ENCODE data around the gene C3orf33.

Gene C3orf33

DNA sequence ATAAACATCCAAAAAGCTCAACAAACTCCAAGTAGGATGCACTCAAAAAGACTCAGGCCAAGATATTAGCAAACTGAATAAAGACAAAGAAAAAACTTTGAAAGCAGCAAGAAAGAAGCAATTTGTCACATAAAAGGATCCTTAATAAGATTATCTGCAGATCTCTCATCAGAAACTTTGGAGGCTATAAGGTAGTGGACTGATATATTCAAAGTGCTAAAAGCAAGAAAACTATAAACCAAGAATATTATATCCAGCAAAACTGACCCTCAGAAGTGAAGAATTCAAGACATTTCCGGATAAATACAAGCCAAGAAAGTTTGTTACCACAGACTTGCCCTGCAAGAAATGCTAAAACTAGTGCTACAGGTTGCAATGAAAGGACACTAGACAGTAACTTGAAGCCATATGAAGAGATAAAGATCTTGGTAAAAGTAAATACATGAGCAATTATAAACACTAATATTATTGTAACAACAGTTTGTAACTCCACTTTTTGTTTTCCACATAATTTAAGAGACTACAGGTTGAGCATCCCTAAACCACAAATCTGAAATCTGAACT lies 23.6 kb downstream of the C3orf33 start:
- no peak for DNase-seq

- DNase-seq = no peak
These were observed 25.8 kb downstream of the C3orf33 start for GRCh38 chr3:155780291-155780690.

DNA sequence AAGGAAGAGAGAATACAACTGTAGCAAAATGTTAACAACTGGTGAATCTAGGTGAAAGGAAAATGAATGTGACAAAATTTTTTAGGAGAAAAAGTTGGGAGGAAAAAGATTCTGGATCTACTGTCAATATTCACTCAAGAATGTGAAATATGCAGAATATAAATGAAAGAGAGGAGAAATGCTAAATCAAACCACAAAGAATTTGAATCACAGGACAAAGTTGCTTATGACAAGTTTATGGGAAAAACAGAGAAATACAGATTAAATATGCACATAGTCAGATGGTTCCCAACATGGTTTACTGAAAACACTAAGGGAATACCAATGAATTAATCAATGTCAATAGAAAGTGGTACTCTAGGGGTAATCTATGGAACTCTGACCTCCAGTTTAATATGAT lies 27.6 kb downstream of the C3orf33 start:
- no peak for DNase-seq

DNA sequence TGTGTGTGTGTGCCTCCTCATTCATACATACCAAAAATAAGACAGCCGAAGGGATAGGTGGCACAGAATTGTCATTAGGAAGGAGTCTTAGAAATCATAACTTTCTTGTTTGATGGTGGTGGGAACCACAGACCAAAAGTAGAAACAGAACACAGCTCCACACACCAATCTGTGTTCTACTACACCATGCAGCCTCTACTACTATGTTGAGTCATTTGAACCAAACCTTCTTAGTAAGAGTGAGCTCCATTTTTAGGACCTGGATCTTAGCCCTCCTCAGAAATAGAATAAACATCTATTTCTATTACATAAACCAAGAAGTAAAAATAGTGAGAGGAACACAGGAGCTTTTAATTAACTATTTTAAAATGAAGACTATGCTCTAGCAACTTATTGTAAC lies 33.3 kb downstream of the C3orf33 start:
- no peak for DNase-seq

DNA sequence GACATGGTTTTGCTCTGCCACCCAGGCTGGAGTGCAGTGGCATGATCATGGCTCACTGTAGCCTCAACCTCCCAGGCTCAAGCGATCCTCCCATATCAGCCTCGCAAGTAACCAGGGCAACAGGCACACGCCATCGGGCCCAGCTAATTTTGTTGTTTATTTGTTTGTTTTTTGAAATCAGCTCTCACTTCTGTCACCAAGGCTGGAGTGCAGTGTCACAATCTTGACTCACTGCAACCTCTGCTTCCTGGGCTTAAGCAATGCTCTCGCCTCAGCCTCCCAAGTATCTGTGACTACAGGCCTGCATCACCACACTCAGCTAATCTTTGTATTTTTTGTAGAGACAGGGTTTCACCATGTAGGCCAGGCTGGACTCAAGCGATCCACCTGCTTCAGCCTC lies 35.0 kb downstream of the C3orf33 start:
- DNase-seq = no peak

DNA sequence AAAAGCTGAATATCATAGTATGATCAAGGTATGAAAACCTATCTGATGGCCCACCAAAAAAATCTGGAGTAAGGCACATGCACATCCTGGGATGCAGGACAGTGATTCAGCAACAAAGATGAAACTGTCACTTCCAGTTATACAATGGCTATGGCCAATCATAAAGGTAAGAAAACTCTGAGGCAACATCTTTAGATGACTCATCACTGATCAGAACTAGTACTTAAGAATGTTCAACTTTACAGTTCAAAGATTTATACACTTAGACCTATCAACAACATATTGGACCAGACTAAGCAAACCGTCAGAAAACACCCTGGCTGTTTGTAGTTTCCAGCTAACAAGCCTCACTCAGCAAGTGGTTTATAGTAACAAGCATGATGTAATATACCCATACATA lies 39.9 kb downstream of the C3orf33 start:
- no peak for DNase-seq

DNA sequence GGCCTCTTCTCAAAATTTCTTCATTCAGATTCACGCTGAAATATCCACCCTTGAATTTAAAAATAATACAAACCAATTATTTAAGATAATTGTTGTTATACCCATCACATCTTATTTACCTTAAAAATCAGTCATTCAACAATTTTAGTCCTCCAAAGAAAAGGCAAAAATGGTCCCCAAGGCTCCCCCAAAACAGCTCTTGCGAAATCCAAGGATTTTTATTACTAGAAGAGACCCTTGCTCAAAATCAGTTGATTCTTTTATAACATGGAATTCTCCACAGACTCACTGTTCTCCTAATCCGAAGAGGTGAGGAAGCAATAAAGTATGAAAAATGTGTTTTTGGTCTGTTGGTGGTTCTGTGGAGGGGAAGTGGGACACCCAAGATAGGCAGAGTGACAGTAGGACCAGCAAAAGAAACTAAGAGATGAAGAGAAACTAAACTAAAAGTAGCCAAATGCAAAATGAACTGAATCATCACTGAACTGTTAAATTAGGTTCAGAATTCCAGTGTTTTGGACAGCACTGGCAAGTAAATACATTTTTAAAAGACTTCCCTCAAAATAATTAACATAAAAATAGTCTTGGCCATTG lies 42.1 kb downstream of the C3orf33 start:
- no peak for DNase-seq

- DNase-seq = no peak
These were observed 45.4 kb downstream of the C3orf33 start for GRCh38 chr3:155760653-155761052.

DNA sequence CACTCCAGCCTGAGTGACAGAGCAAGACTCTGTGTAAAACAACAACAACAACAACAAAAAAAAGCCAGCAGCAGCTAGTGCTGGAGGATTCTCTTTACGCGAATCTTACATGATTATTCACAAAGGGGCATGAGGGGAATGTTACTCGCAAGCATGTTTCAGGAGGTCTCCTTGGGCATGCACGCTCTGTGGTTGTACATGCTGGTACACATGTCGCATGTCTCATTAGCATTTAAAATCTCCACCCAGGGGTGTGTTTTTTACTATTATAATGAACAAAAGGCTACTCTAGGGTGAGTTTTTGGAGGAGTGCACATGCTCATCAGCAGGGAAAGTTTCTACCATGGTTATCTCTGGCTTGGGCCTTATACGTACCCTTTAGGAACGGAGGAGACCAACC lies 48.5 kb downstream of the C3orf33 start:
- no peak for DNase-seq

DNA sequence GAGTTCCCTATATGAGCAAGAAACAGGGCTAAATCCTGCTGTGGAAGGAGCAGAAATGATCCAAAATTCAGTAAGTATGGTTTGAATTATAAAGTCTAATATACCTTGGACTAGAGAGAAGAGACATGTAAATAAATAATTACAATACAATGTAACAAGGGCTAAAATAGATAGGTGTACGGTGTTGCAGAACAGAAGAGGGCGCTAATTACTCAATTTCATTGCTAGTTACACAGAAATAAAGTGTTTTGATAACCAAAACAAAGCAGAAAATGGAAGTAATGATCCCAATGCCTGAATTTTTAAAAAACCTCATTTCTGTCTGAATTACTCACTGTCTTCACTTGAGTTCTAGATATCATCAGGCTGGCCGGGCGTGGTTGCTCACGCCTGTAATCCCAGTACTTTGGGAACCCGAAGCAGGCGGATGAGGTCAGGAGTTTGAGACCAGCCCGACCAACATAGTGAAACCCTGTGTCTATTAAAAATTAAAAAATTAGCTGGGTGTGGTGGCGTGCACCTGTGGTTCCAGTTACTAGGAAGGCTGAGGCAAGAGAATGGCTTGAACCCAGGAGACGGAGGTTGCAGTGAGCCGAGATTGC lies 52.9 kb downstream of the C3orf33 start:
- no peak for DNase-seq

DNA sequence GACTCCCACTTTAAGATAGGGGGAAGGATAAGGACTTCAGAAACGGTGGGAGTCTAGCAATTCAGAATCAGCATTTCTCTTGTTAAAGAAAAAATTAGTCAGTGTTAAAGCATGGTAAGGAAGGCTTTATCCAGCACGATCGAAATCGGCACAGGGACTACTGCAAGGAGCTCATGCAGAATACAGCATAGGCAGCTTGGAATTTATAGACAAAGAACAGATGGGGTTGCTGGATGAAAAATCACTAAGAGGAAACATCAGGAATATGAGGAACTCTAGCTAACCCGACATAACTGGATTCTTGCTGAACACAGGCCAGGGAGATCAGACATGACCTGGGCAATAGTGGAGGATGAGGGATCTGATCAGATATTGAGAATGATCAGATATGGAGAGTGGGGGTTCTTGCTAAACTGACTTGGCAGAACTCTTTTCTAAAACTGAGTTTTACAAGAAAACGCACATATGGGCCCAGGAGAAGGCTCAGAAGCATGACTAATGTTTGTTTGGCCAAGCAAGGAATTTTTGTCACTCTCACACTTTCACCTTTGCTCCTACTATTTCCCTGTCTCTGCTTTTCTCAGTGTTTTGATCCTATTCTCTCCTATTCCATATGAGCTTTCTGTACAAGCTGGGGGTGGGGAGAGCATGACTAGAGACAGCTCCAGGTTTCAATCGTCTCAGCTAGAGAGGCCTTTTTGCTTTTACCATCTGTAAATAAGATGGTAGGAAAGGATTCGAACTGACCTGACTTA lies 57.3 kb downstream of the C3orf33 start:
- no peak for DNase-seq

DNA sequence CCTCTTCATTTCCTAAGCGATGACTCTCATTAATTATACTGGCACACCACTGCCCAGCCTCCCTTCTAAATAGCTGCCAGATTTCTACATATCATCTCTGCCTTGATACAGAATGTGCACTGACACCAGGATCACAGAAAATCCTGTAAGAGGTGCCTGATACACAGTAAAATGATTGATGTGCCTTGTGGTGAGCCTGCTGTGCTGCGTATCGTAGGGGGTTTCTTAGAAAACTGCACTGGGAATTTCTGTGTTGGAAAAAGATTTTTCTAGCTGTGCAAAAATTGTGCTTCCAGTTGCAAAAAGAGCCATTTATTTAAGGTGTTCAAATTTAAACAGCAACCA lies 58.2 kb downstream of the C3orf33 start:
- no peak for DNase-seq

DNA sequence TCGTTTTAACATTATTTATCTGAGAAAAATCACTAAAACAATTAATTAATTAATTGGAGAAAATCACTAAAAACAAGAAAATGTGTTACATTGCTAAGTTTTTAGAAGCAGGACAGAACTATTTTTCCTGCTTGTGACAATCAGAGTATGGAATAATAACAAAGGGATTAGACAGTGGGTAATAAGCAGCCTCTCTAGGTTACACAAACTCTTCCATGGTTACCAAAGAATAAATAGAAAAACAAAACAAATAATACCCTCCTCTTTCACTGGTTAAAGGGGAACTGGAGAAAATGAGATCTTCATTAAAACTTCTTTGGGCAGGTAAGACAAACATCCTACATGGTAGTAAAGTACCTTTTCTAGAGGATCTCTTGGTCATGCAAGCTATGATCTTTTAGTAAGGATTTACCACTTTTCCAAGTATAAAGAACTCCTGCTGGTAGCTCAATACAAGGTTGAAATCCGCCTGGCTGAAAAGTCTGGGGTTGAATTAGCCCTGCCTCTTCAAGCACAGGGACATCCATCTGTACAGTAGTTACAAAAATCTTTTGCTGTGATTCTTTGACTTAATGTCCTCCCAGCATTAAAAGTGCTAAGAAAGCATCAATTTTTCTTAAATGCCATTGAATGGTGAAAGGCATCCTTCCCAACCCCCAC lies 58.7 kb downstream of the C3orf33 start:
- no peak for DNase-seq

DNA sequence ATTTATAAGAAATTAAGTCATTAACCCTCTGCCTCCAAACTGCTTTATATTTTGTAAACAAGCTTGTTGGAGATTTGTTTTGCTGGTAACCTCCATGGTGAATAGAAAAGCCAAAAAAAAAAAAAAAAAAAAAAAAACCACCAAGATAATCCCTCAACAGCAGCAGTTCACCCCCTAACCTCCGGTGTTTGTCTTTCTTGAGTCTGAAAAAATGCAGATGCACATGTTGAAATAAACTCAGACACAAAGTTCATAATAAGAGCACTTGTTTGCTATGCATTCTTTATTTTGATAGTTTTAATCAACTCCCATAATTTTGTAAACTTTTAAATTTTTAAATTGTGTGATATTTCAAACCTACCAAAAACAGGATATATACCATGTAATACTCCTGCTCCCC lies 59.4 kb downstream of the C3orf33 start:
- DNase-seq = no peak

- no peak for DNase-seq
These were observed 60.1 kb downstream of the C3orf33 start for GRCh38 chr3:155745795-155746550.

GRCh38 chr3:155744626-155745324 lies 61.3 kb downstream of the C3orf33 start, which contains the start of gene PLCH1:
Gene PLCH1 (minus strand): TSS chr3:155745071. CDS start chr3:155704224, 40,847 bp downstream.
- peak; percentile 56 for DNase-seq

- DNase-seq = peak; percentile 54
These were observed 62.0 kb downstream of the C3orf33 start for GRCh38 chr3:155744010-155744625.

- DNase-seq = no peak
These were observed 62.5 kb downstream of the C3orf33 start for GRCh38 chr3:155743606-155744005.

DNA sequence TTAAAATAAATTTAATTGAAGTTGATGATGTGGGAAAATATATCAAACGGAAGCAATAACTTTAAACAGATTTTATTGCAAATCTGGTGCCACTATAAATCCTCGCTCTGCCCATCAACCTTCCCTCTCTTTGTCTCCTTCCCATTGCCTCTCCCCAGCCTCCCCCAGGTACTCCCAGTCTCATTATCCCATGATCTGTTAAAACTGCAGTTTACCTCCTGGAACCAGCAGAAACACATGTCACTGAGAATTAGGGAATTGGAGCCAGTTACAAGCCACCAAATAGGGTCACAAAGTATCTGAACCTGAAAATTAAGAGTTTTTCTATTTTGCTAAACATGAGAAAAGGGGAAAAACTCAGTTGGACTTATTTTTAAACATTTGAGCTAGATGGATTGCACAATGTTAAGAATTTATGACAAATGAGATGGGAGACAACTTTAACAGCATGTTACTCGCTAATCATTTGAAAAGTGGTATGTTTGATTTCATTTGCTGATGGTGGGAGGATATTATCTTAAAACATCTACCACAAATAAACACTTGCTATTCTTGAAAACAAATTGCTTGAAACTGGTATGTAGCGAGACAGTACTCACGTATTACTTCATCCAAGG lies 63.6 kb downstream of the C3orf33 start:
- no peak for DNase-seq

GRCh38 chr3:155741603-155742002 lies 64.5 kb downstream of the C3orf33 start:
- no peak for DNase-seq

DNA sequence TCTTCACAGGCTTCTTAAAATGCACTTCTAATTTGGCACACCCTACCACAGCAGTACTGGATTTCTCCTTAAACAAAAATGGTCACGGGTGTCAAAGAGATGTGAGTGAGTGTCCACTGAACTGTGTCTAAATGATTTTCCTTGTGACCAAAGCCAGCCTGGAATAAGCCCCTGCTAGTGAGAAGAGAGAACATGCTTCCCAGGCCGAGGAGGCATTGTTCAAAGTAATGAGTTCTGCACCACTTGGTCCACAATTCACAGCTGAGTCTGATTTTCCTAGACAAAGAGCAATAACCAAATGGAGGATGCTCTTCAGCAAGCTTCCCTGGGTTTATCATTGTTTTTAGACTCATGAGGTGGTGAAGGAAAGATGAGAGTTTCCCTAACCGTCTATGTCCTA lies 65.0 kb downstream of the C3orf33 start:
- DNase-seq = no peak
